DOHH2 (cell line): Measurements from ENCODE around the gene ATXN7L3B.

Experiments
- EZH2phosphoT487 ChIP-seq: fragments of 200-600 bp; sonication (generic); IDR thresholded peaks from 2 replicates; pipeline ENCODE4 v1.6.1; 2017; ENCODE audit warnings: borderline replicate concordance, mild to moderate bottlenecking, antibody characterized with exemption, low read length, moderate library complexity, mixed read lengths
- TF ChIP-seq, protein P1 (sequence below): fragments of 200-600 bp; sonication (generic); IDR thresholded peaks from one replicate; pipeline ENCODE4 v1.5.1; 2014; ENCODE audit warnings: antibody characterized with exemption, mild to moderate bottlenecking, low read depth, low read length; ENCODE audit not compliant: poor library complexity, severe bottlenecking

DNA sequence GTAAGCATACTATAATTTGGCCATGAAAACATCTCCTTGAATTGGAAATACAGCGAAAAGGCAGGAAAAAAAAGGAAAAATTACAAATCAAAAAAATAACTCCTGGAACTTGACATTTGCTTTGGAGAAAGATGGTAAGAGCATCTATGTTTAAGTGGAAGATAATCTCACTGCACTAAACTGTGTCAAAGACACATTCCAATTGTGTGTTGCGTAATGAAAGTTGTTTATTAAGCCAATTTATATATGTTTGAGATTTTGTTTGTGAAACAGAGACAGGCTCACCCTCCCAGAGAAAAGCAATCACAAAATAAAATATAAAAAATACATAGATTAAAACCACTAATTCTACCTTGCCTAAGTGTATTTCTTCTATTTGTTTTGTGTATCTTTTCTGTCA is 11.1 kb upstream of the ATXN7L3B start:
- TF ChIP-seq, protein P1, sequence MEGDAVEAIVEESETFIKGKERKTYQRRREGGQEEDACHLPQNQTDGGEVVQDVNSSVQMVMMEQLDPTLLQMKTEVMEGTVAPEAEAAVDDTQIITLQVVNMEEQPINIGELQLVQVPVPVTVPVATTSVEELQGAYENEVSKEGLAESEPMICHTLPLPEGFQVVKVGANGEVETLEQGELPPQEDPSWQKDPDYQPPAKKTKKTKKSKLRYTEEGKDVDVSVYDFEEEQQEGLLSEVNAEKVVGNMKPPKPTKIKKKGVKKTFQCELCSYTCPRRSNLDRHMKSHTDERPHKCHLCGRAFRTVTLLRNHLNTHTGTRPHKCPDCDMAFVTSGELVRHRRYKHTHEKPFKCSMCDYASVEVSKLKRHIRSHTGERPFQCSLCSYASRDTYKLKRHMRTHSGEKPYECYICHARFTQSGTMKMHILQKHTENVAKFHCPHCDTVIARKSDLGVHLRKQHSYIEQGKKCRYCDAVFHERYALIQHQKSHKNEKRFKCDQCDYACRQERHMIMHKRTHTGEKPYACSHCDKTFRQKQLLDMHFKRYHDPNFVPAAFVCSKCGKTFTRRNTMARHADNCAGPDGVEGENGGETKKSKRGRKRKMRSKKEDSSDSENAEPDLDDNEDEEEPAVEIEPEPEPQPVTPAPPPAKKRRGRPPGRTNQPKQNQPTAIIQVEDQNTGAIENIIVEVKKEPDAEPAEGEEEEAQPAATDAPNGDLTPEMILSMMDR, result no peak
- TF ChIP-seq EZH2phosphoT487, result no peak
